ENCODE data around the gene BLTP2. TPM values are rescaled to one million over a fixed set of nuclear protein-coding genes. Genes with fewer than 3 reads are reported as not detected.
A peak's percentile ranks its signal among the peaks of the same experiment; 100 is the strongest.
"Not testable (repeated sequence)": the region's sequence is repeated elsewhere in the genome, so short reads cannot be mapped to it uniquely, and the experiment has no call there.

BLTP2 gene
- 162 and 190 TPM in 2 replicates for total RNA-seq

GRCh38 chr17:28644787-28645575 is at the start of gene BLTP2:
Gene BLTP2, minus strand, starts transcription at chr17:28645158. Its CDS starts 102 bp downstream, at chr17:28645056.
- DNase-seq (ENCODE audit: low read depth, low spot score), result peak; percentile 82

- DNase-seq (ENCODE audit: low read depth, low spot score), result no peak
Observed at GRCh38 chr17:28693869-28694268, 48.9 kb upstream of the BLTP2 start.

GRCh38 chr17:28689011-28689410 is 44.1 kb upstream of the BLTP2 start:
- no peak for DNase-seq (ENCODE audit: low read depth, low spot score)

DNA sequence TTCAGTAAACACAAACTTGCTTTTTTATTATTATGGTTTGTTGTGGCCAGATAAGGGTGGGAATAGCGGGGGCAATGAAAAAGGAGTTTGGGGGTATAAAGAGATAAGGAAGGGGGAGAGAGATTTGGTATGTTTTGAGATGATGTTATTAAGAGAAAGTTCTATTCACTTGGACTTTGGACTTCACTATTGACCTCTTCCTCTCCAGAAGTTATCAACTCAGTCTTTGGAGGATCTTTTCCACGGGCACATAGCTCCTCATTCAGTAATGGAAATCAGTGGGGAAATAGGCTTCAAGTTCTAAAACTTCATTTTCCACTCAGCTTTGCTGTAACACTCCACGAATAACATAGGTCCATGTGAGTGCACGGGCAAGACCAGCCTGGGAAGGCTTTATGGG is 43.5 kb upstream of the BLTP2 start:
- no peak for DNase-seq (ENCODE audit: low read depth, low spot score)

- DNase-seq (ENCODE audit: low read depth, low spot score), result no peak
Observed at GRCh38 chr17:28686296-28686695, 41.3 kb upstream of the BLTP2 start.

GRCh38 chr17:28685366-28685765 is 40.4 kb upstream of the BLTP2 start:
- no peak for DNase-seq (ENCODE audit: low read depth, low spot score)

GRCh38 chr17:28684963-28685362 is 40.0 kb upstream of the BLTP2 start:
- DNase-seq (ENCODE audit: low read depth, low spot score), result no peak

- no peak for DNase-seq (ENCODE audit: low read depth, low spot score)
Observed at GRCh38 chr17:28682655-28683054, 37.7 kb upstream of the BLTP2 start.

- DNase-seq (ENCODE audit: low read depth, low spot score), result no peak
Observed at GRCh38 chr17:28675980-28676379, 31.0 kb upstream of the BLTP2 start.

- no peak for DNase-seq (ENCODE audit: low read depth, low spot score)
Observed at GRCh38 chr17:28675490-28675889, 30.5 kb upstream of the BLTP2 start.

GRCh38 chr17:28669918-28670317 is 25.0 kb upstream of the BLTP2 start:
- no peak for DNase-seq (ENCODE audit: low read depth, low spot score)

- DNase-seq (ENCODE audit: low read depth, low spot score), result no peak
Observed at GRCh38 chr17:28667870-28668269, 22.9 kb upstream of the BLTP2 start.

DNA sequence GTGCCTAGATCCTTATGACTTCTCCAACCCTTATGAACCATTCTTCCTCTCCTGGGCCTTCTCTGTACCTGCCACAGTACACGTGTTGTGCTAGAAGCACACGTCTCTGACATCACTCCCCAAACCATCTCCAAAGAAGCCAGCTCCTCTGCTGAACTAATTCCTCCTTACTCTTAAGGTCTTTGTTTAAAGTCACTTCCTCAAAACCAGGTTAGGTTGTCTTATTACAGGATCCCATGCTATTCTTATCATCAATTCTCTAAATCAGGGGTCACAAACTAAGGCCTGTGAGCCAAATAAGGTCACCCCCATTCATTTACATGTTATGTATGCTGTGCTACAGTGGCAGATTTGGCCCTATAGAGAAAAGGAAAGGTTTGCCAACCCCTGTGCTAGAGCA is 21.0 kb upstream of the BLTP2 start:
- DNase-seq (ENCODE audit: low read depth, low spot score), result no peak

DNA sequence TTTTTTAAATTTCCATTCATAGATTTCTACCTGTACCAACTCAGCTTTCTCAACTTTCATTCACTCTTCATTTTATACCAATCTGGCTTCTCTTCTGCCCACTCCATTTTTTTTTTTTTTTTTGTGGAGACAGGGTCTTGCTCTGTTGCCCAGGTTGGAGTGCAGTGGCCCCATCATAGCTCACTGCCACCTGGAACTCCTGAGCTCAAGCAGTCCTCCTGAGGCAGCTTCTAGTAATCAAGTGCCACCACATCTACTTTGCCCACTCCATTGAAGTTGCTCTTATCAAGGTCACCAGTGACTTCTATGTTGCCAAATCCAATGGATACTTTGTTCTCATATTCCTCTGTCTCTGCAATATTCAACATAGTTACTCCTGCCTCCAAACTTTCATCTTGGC is 18.8 kb upstream of the BLTP2 start:
- no peak for DNase-seq (ENCODE audit: low read depth, low spot score)

DNA sequence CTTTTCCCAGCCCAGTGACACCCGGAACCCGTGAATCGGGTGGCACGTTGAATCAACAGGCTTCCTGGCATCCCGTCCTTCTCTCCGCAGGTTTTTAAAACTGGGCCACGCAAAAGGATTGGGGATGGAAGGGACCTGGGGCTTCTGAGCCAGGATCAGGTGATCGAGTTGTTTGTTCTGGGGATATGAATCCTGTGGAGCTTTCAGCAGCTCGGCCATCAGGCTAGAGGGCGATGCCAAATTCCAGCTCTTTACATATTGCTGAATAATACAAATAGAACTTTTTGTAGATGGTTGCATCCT is 17.5 kb upstream of the BLTP2 start:
- no peak for DNase-seq (ENCODE audit: low read depth, low spot score)

- peak; percentile 47 for DNase-seq (ENCODE audit: low read depth, low spot score)
Observed at GRCh38 chr17:28661635-28662526, 16.9 kb upstream of the BLTP2 start, which contains the start of the genes SDF2 and SUPT6H. Gene SDF2, minus strand, starts transcription at chr17:28661906. Its CDS starts 30 bp downstream, at chr17:28661876. Gene SUPT6H, plus strand, starts transcription at chr17:28662205. Its CDS starts 11,197 bp downstream, at chr17:28673402.

DNA sequence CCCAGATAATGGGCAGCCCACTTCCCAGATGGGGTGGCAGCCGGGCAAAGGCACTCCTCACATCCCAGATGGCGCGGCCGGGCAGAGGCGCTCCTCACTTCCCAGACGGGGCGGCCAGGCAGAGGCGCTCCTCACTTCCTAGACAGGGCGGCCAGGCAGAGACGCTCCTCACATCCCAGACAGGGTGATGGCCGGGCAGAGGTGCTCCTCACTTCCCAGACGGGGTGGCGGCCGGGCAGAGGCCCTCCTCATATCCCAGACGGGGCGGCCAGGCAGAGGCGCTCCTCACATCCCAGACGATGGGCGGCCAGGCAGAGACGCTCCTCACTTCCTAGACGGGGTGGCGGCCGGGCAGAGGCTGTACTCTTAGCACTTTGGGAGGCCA is 14.5 kb upstream of the BLTP2 start:
- not testable (repeated sequence) for DNase-seq (ENCODE audit: low read depth, low spot score)

GRCh38 chr17:28658766-28659496 is 14.0 kb upstream of the BLTP2 start:
- not testable (repeated sequence) for DNase-seq (ENCODE audit: low read depth, low spot score)

DNA sequence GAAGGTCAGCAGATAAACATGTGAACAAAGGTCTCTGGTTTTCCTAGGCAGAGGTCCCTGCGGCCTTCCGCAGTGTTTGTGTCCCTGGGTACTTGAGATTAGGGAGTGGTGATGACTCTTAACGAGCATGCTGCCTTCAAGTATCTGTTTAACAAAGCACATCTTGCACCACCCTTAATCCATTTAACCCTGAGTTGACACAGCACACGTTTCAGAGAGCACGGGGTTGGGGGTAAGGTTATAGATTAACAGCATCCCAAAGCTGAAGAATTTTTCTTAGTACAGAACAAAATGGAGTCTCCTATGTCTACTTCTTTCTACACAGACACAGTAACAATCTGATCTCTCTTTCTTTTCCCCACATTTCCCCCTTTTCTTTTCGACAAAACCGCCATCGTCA is 13.4 kb upstream of the BLTP2 start:
- DNase-seq (ENCODE audit: low read depth, low spot score), result not testable (repeated sequence)

DNA sequence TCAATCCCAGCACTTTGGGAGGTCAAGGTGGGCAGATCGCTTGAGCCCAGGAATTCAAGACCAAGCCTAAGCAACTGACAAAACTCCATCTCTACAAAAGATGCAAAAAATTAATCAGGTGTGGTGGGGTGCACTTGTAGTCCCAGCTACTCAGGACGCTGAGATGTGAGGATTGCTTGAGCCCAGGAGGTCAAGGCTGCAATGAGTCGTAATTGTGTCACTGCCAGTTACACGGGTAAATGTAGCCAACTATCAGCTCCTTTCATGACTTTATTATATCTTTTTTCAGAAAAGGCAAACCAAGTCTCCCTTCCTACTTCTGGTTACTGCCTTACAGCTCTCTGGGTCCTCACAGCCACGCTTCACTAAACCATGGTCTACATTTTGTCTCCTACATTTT is 12.8 kb upstream of the BLTP2 start:
- DNase-seq (ENCODE audit: low read depth, low spot score), result no peak

GRCh38 chr17:28655160-28655559 is 10.2 kb upstream of the BLTP2 start:
- DNase-seq (ENCODE audit: low read depth, low spot score), result no peak

GRCh38 chr17:28648698-28649097 is 3.7 kb upstream of the BLTP2 start:
- no peak for DNase-seq (ENCODE audit: low read depth, low spot score)
